D721Med (cell line): Measurements from ENCODE around the gene THSD8.
A peak's percentile ranks its signal among the peaks of the same experiment; 100 is the strongest.

ENCODE experiments used
- DNase-seq: peaks from one replicate; pipeline ENCODE4 v3.0.0; 2011; ENCODE audit warnings: low spot score; ENCODE audit not compliant: insufficient read length
- FAIRE-seq: peaks from 2 replicates; lab custom pipeline; 2011; peaks lifted over from hg19 to GRCh38; lab: Jason Lieb, UNC
- CTCF ChIP-seq: IDR thresholded peaks from 2 replicates; pipeline ENCODE4 v1.5.1; 2012; ENCODE audit warnings: mild to moderate bottlenecking, control low read depth; ENCODE audit not compliant: insufficient read depth; ENCODE audit errors: missing control alignments

The THSD8 gene

GRCh38 chr19:12834566-12834943, 32.7 kb downstream of the THSD8 start, which contains the start of gene RTBDN:
RTBDN (minus strand) TSS chr19:12834579; CDS start chr19:12829979, 4,600 bp downstream.
- DNase-seq, result no peak
- TF ChIP-seq CTCF, result no peak
- FAIRE-seq, result no peak

- FAIRE-seq (no peak), DNase-seq (peak; percentile 70)
- no peak for TF ChIP-seq CTCF
Measured at GRCh38 chr19:12834976-12835757, 33.3 kb downstream of the THSD8 start.

GRCh38 chr19:12836529-12836863, 34.6 kb downstream of the THSD8 start:
- DNase-seq (no peak), FAIRE-seq (no peak)
- TF ChIP-seq CTCF, result no peak

GRCh38 chr19:12837225-12837624, 35.4 kb downstream of the THSD8 start:
- DNase-seq (no peak), FAIRE-seq (no peak)
- no peak for TF ChIP-seq CTCF

- DNase-seq (peak; percentile 69), FAIRE-seq (no peak)
- TF ChIP-seq CTCF, result peak; percentile 47
Measured at GRCh38 chr19:12838182-12838885, 36.5 kb downstream of the THSD8 start, which contains the start of gene MAST1. MAST1 (plus strand) TSS chr19:12838515; CDS start chr19:12838573, 58 bp downstream.

GRCh38 chr19:12838886-12839756, 37.3 kb downstream of the THSD8 start:
- DNase-seq (no peak), FAIRE-seq (no peak)
- TF ChIP-seq CTCF, result no peak
